ENCODE results near the gene SLC35A5. TPM values are rescaled to one million over a fixed set of nuclear protein-coding genes. Genes with fewer than 3 reads are reported as not detected.

Gene SLC35A5
- total RNA-seq, 1 experiment from 2014 or later: 39.2 TPM

DNA sequence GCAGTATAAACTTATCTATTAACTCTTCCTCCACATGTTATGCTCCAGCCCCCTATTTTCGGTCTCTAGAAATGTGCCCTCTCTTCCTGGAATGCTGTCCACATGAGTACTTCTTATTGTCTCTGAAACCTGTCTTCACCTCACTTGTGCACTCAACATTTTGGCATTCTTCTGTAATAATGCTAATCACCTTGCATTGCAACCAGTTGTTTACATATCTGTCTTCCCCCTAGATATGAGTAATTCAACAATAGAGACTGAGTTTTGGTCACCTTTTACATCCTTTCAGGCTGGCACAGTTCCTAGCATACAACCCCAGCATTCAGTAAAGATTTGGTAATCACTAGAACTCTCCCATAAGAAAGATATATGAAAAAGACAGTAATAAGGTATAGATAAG, 61.9 kb downstream of the SLC35A5 start:
- H3K9me3 Mint-ChIP-seq: peaks cover 7% of the 10 kb centered on the region; the same call in 1 of the 2 replicates
- no peak for DNase-seq (ENCODE audit: low spot score)
- no peak for ATAC-seq

DNA sequence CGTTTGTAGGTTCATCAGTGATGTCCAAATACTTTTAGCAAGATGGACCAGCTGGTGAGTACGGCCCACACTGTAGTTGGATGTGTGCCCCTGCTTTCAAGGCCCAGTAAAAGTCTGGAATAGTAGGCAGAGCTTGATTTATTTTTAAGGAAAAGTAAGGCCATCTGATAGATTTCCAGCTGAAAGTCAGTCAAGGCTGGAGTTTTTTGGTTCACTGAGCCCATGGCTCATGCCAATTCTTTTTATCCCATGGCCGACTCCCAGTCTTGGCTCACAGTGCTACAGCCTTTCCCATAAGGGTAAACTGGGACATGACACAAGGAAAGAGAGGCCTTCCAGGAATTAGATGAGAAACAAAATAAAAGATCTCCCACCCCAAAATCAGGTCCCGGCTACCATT, 65.6 kb downstream of the SLC35A5 start:
- CTCF ChIA-PET: interaction anchor here (1.4 kb wide), 1 partner anchor 107 kb away, joined by 3 read pairs; no protein-coding TSS in a partner anchor
- POLR2A ChIA-PET: interaction anchor here (0.6 kb wide), 1 partner anchor 1468 kb away, joined by 9 read pairs; no protein-coding TSS in a partner anchor
- DNase-seq (ENCODE audit: low spot score) (no peak), ATAC-seq (no peak)
- H3K4me3 Mint-ChIP-seq: no peak overlapping the region
- no peaks in the 10 kb centered on the region for H3K9me3 Mint-ChIP-seq
- H3K27me3 Mint-ChIP-seq (ENCODE audit: low read depth): no peaks in the 10 kb centered on the region
- H3K36me3 Mint-ChIP-seq: no peaks in the 10 kb centered on the region
- no peak overlapping the region for H3K27ac Mint-ChIP-seq
- H3K4me1 Mint-ChIP-seq: peaks cover 42% of the 10 kb centered on the region
- TF ChIP-seq, protein P1, sequence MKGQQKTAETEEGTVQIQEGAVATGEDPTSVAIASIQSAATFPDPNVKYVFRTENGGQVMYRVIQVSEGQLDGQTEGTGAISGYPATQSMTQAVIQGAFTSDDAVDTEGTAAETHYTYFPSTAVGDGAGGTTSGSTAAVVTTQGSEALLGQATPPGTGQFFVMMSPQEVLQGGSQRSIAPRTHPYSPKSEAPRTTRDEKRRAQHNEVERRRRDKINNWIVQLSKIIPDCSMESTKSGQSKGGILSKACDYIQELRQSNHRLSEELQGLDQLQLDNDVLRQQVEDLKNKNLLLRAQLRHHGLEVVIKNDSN (CRISPR knock-in tag; IDR thresholded peaks at IDR 0.05): no peak
- TF ChIP-seq ATF1 (CRISPR knock-in tag; IDR thresholded peaks at IDR 0.05) (no peak), MXD4 (CRISPR knock-in tag; IDR thresholded peaks at IDR 0.05; ENCODE audit: borderline replicate concordance) (no peak), HMGA2 (CRISPR knock-in tag; IDR thresholded peaks at IDR 0.05) (no peak)
- TF ChIP-seq, protein P2, sequence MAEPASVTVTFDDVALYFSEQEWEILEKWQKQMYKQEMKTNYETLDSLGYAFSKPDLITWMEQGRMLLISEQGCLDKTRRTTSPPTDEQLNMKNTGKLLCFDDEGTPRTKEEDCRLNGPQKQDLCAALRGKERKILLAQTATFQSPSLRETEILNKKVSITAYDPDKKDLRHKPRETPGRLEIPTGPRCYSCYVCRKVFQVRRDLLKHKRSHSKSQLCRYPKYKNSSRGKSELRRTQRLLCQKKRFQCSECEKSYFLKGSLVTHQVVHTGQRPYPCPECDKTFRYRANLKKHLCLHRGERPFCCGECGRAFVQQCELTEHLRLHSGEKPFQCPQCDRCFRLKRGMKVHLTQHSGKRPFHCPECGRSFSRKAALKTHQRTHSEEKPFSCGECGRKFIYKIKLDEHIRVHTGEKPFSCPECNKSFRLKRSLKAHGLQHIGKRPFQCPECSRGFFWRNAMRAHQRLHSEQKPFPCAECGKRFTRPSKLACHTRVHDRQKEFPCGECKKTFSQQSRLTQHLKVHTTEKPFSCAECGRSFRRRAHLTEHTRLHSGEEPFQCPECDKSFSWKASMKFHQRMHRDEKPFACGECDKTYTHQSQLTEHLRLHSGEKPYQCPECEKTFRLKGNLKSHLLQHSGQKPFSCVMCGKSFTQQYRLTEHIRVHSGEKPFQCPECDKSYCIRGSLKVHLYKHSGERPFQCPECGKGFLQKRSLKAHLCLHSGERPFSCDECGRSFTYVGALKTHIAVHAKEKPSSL (CRISPR knock-in tag; conservative IDR thresholded peaks at IDR 0.05): no peak

More for the DNA sequence above, 61.9 kb downstream of the SLC35A5 start:
- CTCF ChIA-PET: no interaction called here
- TF ChIP-seq, protein P3, sequence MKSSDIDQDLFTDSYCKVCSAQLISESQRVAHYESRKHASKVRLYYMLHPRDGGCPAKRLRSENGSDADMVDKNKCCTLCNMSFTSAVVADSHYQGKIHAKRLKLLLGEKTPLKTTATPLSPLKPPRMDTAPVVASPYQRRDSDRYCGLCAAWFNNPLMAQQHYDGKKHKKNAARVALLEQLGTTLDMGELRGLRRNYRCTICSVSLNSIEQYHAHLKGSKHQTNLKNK (CRISPR knock-in tag; IDR thresholded peaks at IDR 0.05): no peak
- TF ChIP-seq, protein P4, sequence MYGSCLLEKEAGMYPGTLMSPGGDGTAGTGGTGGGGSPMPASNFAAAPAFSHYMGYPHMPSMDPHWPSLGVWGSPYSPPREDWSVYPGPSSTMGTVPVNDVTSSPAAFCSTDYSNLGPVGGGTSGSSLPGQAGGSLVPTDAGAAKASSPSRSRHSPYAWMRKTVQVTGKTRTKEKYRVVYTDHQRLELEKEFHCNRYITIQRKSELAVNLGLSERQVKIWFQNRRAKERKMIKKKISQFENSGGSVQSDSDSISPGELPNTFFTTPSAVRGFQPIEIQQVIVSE (CRISPR knock-in tag; IDR thresholded peaks at IDR 0.05; ENCODE audit: borderline replicate concordance): no peak
- TF ChIP-seq SMAD3 (CRISPR knock-in tag; IDR thresholded peaks at IDR 0.05; ENCODE audit: borderline replicate concordance): no peak
- TF ChIP-seq ZNF396 (CRISPR knock-in tag; IDR thresholded peaks at IDR 0.05; ENCODE audit: borderline replicate concordance): no peak
- TF ChIP-seq RORB (CRISPR knock-in tag; IDR thresholded peaks at IDR 0.05): no peak
- TF ChIP-seq OVOL2 (CRISPR knock-in tag; IDR thresholded peaks at IDR 0.05; ENCODE audit: borderline replicate concordance): no peak
- TF ChIP-seq GRHL2 (CRISPR knock-in tag; IDR thresholded peaks at IDR 0.05; ENCODE audit: insufficient replicate concordance, severe bottlenecking): no peak
- TF ChIP-seq ESRRA (CRISPR knock-in tag; IDR thresholded peaks at IDR 0.05; ENCODE audit: borderline replicate concordance): no peak
- Mint-ChIP-seq H3K27me3 (ENCODE audit: low read depth) (no peaks in the 10 kb centered on the region), H3K27ac (no peak overlapping the region), H3K4me3 (no peak overlapping the region), H3K36me3 (no peaks in the 10 kb centered on the region), H3K4me1 (peaks cover 11% of the 10 kb centered on the region)
- POLR2A ChIA-PET: no interaction called here

DNA sequence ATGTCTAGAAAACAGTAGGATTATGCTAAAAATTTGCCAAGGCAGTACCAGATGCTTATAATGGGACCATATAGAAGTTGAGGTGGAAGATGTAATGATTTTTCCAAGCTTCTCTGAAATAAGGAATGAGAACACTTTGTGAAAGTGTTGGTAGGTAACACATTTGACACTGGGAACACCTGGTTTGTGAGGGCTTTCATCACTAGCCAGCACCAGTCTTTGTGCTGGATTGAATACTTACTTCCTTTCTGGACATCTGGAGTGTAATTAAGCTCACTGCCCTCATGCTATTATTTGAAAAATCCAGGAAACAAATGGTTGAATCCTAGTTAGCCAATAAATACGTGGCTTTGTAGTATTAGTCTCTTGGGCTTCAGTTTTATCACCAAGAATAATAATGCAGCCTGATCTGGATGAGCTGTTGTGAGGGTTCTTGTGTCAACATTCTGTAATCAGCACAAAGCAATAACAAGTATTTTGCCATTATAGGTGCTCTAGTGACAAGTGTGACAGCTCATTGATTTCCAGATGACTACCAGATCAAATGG, 66.1 kb downstream of the SLC35A5 start:
- DNase-seq (ENCODE audit: low spot score) (no peak), ATAC-seq (no peak)
- H3K9me3 Mint-ChIP-seq: no peaks in the 10 kb centered on the region
- peaks cover 46% of the 10 kb centered on the region for H3K4me1 Mint-ChIP-seq
- TF ChIP-seq SOX15 (CRISPR knock-in tag; IDR thresholded peaks at IDR 0.05) (no peak), CREB1 (CRISPR knock-in tag; IDR thresholded peaks at IDR 0.05) (no peak), TCF7 (CRISPR knock-in tag; IDR thresholded peaks at IDR 0.05; ENCODE audit: low read depth) (no peak), CREM (CRISPR knock-in tag; IDR thresholded peaks at IDR 0.05) (no peak)
- TF ChIP-seq, protein P5, sequence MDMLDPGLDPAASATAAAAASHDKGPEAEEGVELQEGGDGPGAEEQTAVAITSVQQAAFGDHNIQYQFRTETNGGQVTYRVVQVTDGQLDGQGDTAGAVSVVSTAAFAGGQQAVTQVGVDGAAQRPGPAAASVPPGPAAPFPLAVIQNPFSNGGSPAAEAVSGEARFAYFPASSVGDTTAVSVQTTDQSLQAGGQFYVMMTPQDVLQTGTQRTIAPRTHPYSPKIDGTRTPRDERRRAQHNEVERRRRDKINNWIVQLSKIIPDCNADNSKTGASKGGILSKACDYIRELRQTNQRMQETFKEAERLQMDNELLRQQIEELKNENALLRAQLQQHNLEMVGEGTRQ (CRISPR knock-in tag; IDR thresholded peaks at IDR 0.05): no peak
- no peak overlapping the region for H3K27ac Mint-ChIP-seq
- H3K27me3 Mint-ChIP-seq (ENCODE audit: low read depth): no peaks in the 10 kb centered on the region
- H3K4me3 Mint-ChIP-seq: no peak overlapping the region
- ChIA-PET POLR2A (interaction anchor here (0.6 kb wide), 1 partner anchor 1467 kb away, joined by 9 read pairs; no protein-coding TSS in a partner anchor), CTCF (interaction anchor here (0.9 to 1.4 kb wide), 2 partner anchors 11 to 107 kb away, joined by 3 read pairs; no protein-coding TSS in a partner anchor)
- no peaks in the 10 kb centered on the region for H3K36me3 Mint-ChIP-seq
